ENCODE data around the gene TMEM121.
"Not testable (repeated sequence)": the region's sequence is repeated elsewhere in the genome, so short reads cannot be mapped to it uniquely, and the experiment has no call there.

The TMEM121 gene

DNA sequence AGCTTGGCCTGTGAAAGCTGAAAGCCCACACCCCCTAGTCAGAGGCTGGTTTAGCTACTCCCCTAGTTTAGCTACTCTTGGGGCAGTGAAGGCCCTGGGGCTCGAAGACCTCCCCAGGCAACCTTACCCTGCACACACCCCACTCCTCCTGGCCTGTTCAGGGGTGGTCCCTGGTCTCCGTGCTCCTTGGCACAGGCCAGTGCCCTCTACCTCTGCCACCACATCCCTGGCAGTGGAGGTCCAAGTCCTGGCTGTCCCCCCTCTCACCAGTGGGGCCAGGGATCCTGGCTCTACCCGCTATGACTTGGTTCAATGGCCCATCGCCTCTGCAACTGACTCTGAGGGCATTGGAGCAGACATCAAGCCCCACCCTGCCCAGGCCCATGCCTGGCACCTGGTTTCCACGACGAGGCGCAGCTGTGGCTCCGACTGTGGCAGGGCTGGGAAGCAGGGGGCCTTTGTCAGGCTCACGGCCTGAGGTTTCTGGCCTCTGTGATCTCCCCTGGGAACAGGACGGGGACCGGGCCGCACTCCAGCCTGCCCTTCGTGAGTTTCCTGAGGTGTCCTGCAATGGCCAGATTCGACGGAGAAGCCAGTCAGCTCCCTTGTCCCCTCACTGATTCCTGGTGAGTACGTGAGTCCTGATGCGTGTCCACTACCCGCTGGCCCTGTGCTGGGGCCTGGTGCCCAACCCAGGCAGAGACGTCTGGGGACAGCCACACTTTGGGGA lies 5.7 kb downstream of the TMEM121 start:
- TF ChIP-seq POLR2A (IDR thresholded peaks at IDR 0.05; ENCODE audit: low read length) (no peak), GATA1 (IDR thresholded peaks at IDR 0.05; ENCODE audit: low read depth, low read length) (no peak)
- DNase-seq, result no peak

DNA sequence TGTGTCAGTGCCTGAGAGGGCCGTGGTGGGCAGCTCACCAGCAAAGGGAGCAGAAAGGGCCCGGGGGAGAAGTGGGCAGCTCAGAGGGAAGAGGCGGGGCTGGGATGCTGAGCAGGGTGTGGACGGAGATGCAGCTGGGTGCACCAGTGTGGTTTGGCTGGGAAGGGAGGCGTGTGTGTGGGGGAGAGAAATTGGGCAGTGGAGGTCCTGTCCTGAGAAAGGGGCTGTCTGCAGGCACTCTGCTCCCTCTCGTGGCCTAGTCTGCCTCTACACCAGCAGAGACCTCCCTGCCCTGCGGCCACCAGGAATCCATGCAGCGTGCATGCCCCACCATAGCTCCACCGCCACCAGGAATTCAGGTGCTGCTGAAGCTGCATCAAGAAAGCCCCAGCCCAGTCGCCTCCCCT lies 6.4 kb downstream of the TMEM121 start:
- TF ChIP-seq GATA1 (IDR thresholded peaks at IDR 0.05; ENCODE audit: low read depth, low read length), result no peak
- no peak for TF ChIP-seq POLR2A (IDR thresholded peaks at IDR 0.05; ENCODE audit: low read length)
- peak in 1 of 2 experiments; percentile 12 for DNase-seq

DNA sequence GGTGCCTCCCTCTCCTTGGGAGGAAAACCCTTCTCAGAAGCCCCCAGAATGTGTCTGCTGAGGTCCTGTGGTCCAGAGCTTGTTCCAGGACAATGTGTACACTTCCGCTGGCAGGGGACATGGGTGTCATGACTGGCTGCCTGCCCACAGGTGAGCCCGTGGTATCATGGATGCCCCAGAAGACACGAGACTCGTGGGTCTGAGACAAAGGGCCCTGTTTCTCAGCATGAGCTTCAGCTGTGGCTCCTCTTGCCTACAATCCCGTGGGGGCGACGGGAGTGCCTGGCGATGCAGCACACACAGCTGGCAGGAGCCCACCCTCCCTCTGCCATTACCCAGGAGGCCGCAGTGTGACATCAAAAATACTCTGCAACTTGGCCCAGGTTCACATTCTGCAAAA lies 7.0 kb downstream of the TMEM121 start:
- no peak for DNase-seq
- TF ChIP-seq POLR2A (IDR thresholded peaks at IDR 0.05; ENCODE audit: low read length) (no peak), GATA1 (IDR thresholded peaks at IDR 0.05; ENCODE audit: low read depth, low read length) (no peak)

DNA sequence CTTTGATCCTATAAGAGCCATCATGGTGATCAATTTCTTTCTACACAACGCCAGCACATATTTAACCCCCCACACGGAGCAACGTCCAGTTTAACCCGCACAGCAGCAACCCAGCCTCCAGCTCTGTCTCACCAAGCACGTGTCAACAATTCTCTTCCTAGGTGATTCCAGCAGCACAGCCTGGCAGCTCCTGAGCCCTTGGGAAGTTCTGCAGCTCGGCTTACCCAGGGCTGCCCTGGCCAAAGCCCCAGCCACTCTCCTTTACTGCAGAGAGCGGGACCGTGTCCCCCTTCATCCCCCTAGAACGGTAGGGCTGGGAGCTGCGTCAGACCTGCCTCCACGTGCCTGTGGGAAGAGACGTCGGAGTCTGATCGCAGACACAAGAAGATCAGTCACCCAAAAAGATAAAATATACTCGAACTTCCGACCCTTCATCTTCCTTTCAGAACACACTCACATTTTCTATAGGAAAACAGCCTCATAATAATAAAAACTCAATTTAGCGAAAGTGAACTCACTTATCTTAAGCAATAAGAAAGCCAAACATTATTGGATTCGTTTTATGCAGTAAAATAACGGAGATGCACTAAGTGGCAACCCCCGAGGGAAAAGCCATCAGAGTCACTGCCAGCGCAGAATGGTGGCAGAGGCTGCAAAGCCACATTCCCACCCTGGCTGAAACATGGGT lies 7.6 kb downstream of the TMEM121 start:
- TF ChIP-seq GATA1 (IDR thresholded peaks at IDR 0.05; ENCODE audit: low read depth, low read length), result no peak
- no peak for TF ChIP-seq POLR2A (IDR thresholded peaks at IDR 0.05; ENCODE audit: low read length)
- DNase-seq, result no peak

DNA sequence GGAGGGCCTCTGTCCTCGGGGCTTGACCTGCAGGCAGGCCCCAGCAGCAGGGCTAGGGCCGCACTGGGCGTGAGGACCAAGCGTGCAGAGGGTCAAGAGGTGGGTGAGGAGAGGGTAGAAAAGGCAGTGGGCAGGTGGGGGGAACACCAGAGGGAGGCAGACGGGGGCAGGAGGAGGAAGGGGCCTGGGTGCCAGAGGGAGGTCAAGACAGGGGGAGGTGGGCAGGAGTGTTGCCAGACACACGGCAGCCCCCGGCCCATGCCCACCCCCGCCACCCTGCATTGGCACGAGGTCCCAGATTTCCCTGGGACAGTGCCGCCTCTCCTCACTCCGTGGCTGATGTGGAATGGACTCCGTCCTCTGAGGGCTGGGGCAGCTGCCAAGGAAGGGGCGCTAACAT lies 8.2 kb downstream of the TMEM121 start:
- no peak for TF ChIP-seq POLR2A (IDR thresholded peaks at IDR 0.05; ENCODE audit: low read length)
- no peak for TF ChIP-seq GATA1 (IDR thresholded peaks at IDR 0.05; ENCODE audit: low read depth, low read length)
- DNase-seq, result no peak

DNA sequence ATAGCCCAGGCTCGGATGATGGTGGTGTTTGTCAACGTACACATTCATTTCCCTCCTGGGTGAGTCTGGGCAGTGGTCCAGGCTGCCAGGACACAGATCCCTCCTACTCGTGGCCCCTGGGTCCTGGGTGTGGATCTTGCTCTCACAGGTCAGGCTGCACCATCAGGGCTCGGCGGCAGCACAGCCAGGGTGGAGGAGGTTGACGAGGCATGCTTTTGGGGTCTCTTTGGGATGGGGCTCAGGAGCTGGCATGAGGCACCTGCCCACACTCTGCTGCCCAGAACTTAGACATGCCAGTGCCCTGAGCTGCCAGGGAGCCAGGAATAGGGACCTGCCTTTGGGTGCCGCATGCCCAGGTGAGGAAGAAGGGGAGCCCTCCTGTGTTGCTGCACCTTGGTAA lies 9.7 kb downstream of the TMEM121 start:
- TF ChIP-seq POLR2A (IDR thresholded peaks at IDR 0.05; ENCODE audit: low read length), result no peak
- no peak for TF ChIP-seq GATA1 (IDR thresholded peaks at IDR 0.05; ENCODE audit: low read depth, low read length)
- no peak for DNase-seq

DNA sequence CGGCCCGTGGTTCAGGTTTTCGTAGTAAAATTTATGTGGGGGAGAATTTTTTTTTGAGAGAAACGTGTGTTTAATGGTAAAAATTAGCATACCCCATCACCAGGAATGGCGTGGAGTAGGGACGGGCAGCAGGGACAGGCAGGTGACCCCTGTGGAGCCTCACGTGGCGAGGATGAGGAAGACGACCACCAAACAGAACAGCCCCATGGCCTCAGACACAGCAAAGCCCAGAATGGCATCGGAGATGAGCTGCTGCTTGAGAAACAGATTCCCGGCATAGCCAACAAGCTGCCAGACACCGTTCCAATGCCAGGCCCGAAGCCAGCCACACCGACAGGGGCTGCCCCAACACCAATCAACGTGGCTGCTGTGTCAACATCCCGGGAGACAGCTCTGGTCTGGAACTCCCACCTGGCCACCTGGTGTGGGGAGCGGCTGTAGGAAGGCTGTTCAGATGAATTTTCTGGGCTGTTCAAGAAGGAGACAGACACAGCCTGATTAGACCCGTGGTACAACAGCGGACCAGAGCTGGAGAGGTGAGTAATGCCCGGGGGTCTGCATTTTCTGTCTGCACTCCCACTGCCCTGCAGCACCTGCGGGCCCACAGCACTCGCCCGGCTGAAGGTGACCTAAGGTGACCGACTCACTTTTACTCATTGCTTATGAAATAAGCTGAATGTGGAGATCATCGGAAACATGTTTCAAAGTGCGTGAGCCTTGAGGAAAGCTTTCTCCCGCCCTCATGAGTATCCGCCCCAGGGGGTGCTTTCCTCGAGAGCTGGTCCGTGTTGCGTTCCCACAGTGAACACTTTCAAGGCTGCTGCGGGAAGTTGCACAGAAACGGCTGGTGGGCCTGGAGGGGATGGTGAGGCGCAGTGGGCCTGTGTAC lies 10.6 kb downstream of the TMEM121 start:
- DNase-seq, result no peak
- TF ChIP-seq POLR2A (IDR thresholded peaks at IDR 0.05; ENCODE audit: low read length) (no peak), GATA1 (IDR thresholded peaks at IDR 0.05; ENCODE audit: low read depth, low read length) (no peak)

DNA sequence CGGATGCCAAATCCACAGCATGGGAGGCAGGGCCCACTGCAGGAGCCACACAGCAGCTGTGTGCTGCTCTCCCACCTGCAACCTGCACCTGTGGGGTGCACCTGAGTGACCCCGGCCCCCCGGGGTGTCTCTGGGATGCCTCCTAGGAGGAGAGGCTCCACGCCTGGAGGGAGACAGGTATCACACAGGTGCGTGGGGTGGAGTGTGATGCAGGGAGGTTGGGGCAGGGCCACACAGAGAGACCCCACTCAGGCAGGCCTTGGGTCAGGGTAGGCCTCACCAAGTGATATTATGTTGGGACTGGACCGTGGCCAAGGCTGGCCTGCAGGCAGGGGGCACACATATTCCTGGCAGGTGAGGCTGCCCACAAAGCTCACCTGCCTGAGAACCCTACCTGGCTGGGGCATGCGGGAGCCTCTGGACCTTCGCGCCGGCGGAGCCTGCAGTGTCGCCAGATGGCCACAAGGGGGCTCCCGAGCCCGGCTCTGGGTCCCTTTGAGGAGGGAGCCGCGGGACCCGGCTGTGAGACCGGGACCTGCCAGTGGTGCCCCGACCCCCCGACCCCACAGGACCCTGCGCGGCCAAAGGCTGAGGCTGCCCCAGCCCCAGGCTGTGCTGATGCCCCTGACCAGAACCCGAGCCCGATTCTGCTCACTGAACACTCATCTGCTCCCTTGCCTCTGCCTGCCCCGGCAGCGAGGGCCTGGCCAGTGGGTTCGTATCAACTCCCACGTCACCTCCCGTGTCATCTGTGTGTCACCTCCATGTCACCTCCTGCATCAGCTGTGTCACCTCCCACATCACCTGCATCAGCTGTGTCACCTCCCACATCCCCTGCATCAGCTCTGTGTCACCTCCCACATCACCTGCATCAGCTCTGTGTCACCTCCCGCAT lies 11.4 kb downstream of the TMEM121 start:
- DNase-seq, result peak; percentile 33 to 57
- no peak for TF ChIP-seq GATA1 (IDR thresholded peaks at IDR 0.05; ENCODE audit: low read depth, low read length)
- TF ChIP-seq POLR2A (IDR thresholded peaks at IDR 0.05; ENCODE audit: low read length), result no peak

DNA sequence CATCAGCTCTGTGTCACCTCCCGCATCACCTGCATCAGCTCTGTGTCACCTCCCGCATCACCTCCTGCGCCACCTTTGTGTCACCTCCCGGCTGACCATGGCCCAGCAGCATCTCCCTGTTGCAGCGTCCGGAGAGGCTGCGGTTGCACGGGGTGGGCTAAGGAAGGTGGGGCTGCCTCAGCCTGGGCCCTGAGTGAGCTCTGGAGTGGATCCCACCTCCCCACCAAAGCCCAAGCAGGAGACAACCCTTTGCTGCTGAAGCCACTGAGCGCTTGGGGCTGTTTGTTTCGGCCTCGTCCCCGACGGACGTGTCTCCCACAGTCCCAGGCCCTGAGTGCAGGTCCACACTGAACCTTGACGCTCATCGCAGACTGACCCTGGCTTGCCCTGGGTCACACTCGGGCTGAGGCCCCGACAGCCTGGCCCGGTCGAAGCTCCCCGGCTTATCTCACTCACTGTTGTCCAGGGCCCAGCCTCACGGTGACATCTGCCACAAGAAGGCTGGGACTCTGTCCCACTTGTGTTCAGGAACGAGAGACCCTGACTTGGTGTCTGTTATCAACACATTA lies 12.2 kb downstream of the TMEM121 start:
- no peak for DNase-seq
- TF ChIP-seq POLR2A (IDR thresholded peaks at IDR 0.05; ENCODE audit: low read length) (no peak), GATA1 (IDR thresholded peaks at IDR 0.05; ENCODE audit: low read depth, low read length) (no peak)

DNA sequence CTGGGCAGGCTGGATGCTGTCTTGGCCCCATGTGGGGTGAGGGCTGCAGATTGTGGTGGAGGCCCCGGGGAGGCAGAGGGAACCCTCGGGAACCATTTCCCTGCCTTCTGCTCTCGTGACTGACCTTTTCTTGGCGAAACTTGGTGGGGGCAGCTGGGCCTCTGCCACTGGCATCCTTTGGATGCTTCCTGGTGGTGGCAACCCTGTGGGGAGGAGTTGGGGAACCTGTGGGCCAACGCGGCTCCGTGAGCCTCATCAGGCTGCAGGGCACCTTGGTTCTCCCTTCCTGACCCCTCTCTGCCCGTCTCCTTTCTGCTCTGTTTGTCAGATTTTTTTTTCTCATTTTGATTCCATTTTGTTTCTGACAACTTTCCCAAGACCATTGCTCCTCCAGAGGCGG lies 14.4 kb downstream of the TMEM121 start:
- no peak for TF ChIP-seq GATA1 (IDR thresholded peaks at IDR 0.05; ENCODE audit: low read depth, low read length)
- DNase-seq, result no peak

DNA sequence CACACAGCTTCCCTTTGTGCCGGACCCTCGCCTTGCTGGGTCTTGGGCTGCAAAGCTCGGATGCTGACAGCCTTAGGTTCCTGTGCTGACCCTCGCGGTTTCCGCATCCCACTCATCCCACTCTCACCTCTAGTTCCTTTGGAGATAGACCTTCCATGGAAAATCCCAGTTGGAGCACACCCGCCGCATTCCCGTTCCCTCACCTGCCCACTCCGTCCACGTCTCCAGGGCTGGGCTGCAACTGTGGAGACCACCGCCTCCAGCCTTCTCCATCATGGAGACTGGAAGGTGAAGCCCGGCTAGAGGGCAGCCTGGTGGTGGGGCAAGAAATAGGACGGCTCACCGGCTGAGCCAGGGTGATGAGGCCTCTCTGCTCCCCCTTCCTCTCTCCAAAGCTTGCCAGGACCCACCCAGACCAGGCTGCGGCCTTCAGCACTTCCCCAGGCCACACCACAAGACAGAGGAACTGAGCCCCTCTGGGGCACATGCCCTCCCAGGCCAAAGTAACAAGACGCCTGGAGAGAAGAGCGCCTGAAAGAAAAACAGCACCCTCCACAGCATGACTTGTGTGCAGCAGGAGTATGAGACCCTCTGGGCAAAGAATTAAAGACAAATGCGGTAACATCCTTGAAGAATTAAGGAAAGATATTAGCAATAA lies 15.0 kb downstream of the TMEM121 start:
- no peak for TF ChIP-seq POLR2A (IDR thresholded peaks at IDR 0.05; ENCODE audit: low read length)
- no peak for TF ChIP-seq GATA1 (IDR thresholded peaks at IDR 0.05; ENCODE audit: low read depth, low read length)
- no peak for DNase-seq

DNA sequence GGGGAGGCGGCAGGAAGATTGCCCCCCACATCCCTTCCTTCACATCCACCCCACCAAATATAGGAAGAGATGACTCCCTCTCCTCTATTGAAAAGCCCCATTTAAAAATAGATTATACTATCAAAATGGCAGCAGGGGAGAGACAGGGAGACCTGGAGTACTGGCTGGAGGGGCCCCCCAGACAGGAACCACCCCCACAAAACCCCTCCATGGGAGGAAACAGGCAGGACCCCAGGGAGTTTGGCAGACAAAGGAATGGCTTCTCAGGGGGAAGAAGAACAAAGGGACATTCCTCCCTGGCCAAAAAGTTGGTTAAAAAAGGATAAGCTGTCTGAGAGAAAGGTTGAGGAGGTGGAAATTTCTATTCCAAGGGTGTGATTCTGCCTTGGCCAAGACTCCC lies 19.3 kb downstream of the TMEM121 start:
- DNase-seq, result not testable (repeated sequence)

DNA sequence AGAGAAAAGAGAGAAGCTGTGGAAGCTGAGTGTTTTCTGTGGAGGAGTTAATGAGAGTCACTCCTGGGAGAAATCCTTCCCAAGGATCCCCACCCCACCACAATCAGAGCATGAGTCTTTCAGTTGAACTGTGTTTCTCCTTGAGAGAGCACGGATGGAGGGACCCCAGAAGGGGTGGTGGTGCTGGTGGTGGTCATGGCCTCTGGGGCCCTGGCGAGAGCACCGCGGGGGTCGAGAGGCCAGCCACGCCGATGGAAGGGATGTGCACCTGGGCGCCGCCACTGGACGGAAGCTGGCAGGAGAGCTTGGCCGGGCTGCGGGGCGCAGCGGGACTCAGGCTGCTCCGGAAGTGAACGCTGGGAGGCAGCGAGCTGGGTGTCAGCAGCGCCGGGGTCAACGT lies 20.0 kb downstream of the TMEM121 start:
- not testable (repeated sequence) for DNase-seq

DNA sequence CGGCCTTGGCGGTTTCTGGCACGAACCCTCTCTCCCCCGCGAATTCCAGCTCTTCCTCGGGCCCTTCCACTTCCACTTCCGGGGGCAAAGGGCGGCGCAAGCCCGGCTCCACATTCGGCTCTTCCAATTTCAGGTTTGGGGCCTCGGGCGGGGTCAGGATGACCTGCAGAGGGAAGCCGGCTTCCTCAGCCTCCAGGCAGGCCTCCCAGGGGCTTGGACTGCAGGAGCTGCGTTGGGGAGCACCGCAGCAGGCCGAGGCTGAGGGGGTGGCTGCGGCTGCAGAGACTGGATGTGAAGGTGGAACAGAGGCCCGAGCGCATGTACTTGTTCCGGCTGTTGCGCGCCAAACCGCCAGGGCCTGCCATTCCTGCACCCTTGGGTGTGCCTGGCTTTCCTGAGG lies 20.7 kb downstream of the TMEM121 start:
- not testable (repeated sequence) for DNase-seq
